ENCODE results near the gene IQCH. TPM values are rescaled to one million over a fixed set of nuclear protein-coding genes. Genes with fewer than 3 reads are reported as not detected.

The IQCH gene
- total RNA-seq, 4 donors from 2014 or later: 1.1 to 1.6 (median 1.3) TPM; not detected in 1

DNA sequence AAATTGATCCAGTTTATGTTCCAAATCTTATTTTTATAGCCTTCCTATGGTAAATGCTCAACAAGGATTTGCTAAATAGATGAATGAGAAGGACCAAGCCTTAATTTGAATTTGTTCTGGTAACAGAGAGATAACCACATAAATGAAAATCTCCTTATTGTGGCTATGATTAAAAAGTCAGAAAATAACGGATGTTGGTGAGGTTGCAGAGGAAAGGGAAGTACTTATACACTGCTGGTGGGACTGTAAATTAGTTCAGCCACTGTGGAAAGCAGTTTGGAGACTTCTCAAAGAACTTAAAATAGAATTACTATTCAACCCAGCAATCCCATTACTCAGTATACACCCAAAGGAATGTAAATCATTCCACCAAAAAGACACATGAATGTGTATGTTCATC is 26.3 kb upstream of the IQCH start:
- ATAC-seq (ENCODE audit: low FRiP score): no peak

DNA sequence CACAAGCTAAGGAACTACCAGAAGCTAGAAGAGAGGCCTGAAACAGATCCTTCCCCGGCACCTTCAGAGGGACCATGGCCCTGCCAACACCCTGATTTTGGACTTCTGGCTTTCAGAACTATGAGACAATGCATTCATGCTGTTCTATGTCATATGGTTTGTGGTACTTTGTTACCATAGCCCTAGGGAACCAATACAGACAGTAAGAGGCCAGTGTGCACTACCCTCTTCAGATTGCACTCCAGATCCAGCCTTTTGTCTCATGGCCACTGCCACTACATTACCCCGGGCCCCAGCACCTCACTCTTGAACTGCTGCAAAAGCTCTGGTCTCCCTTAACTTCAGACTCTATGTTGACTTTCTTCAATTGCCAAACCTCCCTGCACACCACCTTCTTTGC is 24.1 kb upstream of the IQCH start:
- ATAC-seq (ENCODE audit: low FRiP score) (no peak), DNase-seq (ENCODE audit: low spot score) (no peak)
- TF ChIP-seq, protein P1, sequence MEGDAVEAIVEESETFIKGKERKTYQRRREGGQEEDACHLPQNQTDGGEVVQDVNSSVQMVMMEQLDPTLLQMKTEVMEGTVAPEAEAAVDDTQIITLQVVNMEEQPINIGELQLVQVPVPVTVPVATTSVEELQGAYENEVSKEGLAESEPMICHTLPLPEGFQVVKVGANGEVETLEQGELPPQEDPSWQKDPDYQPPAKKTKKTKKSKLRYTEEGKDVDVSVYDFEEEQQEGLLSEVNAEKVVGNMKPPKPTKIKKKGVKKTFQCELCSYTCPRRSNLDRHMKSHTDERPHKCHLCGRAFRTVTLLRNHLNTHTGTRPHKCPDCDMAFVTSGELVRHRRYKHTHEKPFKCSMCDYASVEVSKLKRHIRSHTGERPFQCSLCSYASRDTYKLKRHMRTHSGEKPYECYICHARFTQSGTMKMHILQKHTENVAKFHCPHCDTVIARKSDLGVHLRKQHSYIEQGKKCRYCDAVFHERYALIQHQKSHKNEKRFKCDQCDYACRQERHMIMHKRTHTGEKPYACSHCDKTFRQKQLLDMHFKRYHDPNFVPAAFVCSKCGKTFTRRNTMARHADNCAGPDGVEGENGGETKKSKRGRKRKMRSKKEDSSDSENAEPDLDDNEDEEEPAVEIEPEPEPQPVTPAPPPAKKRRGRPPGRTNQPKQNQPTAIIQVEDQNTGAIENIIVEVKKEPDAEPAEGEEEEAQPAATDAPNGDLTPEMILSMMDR (IDR thresholded peaks at IDR 0.05): no peak

More for the DNA sequence above, 26.3 kb upstream of the IQCH start:
- DNase-seq (ENCODE audit: low spot score): no peak
- TF ChIP-seq, protein P1 (IDR thresholded peaks at IDR 0.05): no peak

DNA sequence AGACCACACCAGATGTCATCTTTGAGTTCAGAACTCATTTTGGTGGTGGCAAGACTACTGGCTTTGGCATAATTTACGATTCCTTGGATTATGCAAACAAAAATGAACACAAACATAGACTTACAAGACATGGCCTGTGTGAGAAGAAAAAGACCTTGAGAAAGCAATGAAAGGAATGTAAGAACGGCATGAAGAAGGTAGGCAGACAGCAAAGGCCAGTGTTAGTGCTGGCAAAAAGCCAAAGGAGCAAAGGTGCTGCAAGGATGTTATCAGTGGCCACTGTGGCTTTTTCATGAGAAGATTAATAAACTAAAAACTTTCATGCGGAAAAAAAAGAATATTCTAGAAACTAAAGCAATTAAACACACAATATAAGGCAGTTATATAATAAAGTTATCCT is 22.0 kb upstream of the IQCH start:
- ATAC-seq (ENCODE audit: low FRiP score) (no peak), DNase-seq (ENCODE audit: low spot score) (no peak)
- TF ChIP-seq, protein P1 (IDR thresholded peaks at IDR 0.05): no peak

DNA sequence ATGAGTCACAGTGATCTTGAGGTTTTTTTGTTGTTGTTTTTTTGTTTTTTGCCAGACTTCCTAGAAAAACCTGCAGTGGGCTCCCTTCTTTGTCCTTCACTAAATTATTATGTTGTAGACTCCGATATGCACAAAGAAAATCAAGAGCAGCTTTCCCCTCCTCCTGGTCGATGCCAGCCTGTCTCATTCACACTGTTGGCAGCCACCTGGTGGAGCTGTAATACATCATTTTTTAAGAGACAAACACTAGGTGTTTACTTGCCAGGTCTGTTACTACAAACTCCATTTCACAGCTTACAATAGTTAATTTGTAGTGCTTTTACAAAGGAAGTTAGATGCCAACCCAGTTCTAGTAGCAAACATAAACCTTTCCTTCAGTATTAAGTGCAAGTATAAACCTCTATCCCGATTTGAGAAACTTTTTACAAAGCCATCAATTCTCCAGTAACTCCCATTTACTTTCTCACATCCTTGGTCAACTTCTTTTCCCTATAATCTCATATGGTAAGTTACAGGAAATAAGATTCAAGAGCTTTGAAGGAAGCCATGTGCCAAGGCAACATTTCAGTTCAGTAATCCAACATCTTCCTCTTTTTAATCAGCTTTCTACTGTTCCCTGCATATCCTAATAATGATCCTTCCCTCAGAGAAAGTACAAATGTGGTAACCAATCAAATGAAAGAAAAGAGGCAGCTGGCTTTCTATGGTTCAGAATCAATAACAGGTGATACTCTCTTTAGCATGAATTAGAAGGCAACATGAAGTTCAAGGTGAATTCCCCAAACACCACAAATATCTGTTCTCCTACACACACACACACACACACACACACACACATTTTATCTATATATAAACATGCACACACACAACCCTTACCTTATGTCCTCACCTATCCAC is 14.1 kb upstream of the IQCH start:
- ATAC-seq (ENCODE audit: low FRiP score) (no peak), DNase-seq (ENCODE audit: low spot score) (no peak)
- TF ChIP-seq, protein P1 (IDR thresholded peaks at IDR 0.05): no peak

DNA sequence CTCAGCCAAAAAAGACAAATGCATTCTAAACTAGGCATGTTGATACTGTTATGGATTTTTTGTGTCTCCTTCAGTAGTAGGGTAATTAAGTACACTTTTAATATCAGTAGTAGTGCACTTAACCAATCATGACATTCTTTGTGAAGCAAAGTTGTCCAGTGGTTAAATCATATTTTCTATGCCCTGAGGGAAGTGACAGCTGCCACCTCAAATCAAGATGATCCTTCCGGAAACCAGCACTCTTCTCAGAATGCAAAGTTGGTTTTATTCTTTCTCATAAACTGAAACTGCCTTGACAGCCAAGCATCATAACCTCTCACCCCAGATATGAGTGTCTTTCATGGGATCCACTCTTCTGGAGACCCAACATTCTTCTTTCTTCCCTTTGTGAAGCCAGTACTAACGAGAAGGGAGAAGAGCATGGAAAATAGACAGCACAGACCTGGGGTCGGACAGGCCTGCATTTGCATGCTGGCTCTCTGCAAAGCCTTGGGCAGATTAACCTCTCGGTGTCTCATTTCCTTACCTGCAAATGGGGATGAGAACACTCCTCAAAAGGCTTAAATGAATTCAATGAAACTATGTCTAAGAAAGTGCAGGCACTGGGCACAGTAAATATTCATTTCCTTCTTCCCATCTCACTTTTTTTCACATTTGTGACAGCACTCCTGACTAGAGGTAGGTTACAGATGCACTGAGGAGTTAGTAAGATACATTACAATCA is 13.3 kb upstream of the IQCH start:
- TF ChIP-seq, protein P1 (IDR thresholded peaks at IDR 0.05): no peak
- ATAC-seq (ENCODE audit: low FRiP score): no peak
- no peak for DNase-seq (ENCODE audit: low spot score)

DNA sequence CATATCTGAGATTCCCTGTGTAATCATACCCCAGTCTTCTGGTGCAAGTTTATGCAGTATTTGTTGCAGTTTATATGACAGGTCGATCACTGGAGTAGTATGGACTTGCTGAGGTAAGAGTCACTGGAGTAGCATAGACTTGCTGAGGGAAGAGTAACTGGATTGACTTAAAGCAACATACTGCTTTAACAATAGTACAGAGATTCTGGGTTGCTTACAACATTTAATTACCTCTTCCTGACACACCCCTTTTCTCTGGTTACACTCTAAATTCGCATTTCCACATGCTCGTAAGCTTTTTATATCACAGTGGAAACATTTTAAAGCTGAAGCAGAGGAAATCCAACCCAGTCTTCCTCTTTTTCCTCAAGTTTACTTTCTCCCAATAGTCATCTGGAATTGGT is 11.9 kb upstream of the IQCH start:
- ATAC-seq (ENCODE audit: low FRiP score): no peak

More for the DNA sequence above, 11.9 kb upstream of the IQCH start:
- DNase-seq (ENCODE audit: low spot score): no peak
- TF ChIP-seq, protein P1 (IDR thresholded peaks at IDR 0.05): no peak

Measured in omental fat pad (tissue), 4 donors.